ENCODE measurements around the gene KCNQ1.

DNA sequence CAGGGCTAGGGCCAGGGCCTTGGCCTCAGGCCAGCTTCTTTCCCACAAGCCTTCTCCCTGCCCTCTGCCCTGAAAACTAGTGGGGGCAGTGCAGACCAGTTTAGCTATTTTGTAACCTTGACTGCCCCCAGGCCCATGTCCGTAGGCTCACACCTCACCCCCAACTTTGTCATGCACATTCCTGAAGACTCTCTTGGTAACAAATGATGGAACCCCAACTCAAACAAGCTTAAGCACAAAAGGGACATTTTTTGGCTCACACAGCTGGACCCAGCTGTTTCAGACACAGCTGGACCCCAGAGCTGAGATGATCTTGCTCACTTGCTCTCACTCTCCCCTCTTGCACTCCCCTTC lies 208.4 kb downstream of the KCNQ1 start:
- no peak for TF ChIP-seq POLR2AphosphoS5 (IDR thresholded peaks at IDR 0.05; ENCODE audit: low read depth, low read length)
- TF ChIP-seq POLR2A (IDR thresholded peaks at IDR 0.05; ENCODE audit: borderline replicate concordance, extremely low read depth, insufficient read depth, insufficient read length): no peak
- no peak for TF ChIP-seq SRF (IDR thresholded peaks at IDR 0.05; ENCODE audit: low read depth)
- TF ChIP-seq, protein P1, sequence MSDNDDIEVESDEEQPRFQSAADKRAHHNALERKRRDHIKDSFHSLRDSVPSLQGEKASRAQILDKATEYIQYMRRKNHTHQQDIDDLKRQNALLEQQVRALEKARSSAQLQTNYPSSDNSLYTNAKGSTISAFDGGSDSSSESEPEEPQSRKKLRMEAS (IDR thresholded peaks at IDR 0.05): no peak
- no peak for TF ChIP-seq RAD21 (IDR thresholded peaks at IDR 0.05; ENCODE audit: low read depth)
- no peak for TF ChIP-seq ZNF274 (IDR thresholded peaks at IDR 0.05; ENCODE audit: low read depth, low read length)
